WTC11 (cell line): ENCODE data around the gene PGBD5. TPM values are rescaled to one million over a fixed set of nuclear protein-coding genes. Genes with fewer than 3 reads are reported as not detected.

ENCODE experiments used
- ATAC-seq: fragments of 200-7000 bp; cut with Tn5 transposase; 2 replicates; pipeline ENCODE4 v1.10.0; 2021; ENCODE audit warnings: mild to moderate bottlenecking, moderate library complexity
- CTCF ChIA-PET: fragments of 300-600 bp; sonication (Branson Sonifier 250); formaldehyde crosslinking; loops from one replicate; lab custom pipeline; 2021; ENCODE audit warnings: antibody characterized with exemption; lab: Charles Lee
- POLR2A ChIA-PET: fragments of 350-600 bp; sonication (Branson Sonifier 250); formaldehyde crosslinking; loops from one replicate; lab custom pipeline; 2021; ENCODE audit warnings: antibody characterized with exemption; lab: Charles Lee
- DNase-seq: peaks from one replicate; pipeline ENCODE4 v3.0.0; 2021; ENCODE audit warnings: low spot score
- H3K27ac Mint-ChIP-seq: 2 replicates; pipeline ENCODE4 v1.8.0; 2021; ENCODE audit warnings: mixed read lengths
- H3K27me3 Mint-ChIP-seq: 2 replicates; pipeline ENCODE4 v1.8.0; 2021; ENCODE audit warnings: low read depth, mild to moderate bottlenecking, moderate library complexity, mixed read lengths
- H3K36me3 Mint-ChIP-seq: 2 replicates; pipeline ENCODE4 v1.8.0; 2021; ENCODE audit warnings: mixed read lengths
- H3K4me1 Mint-ChIP-seq: 2 replicates; pipeline ENCODE4 v1.8.0; 2022; ENCODE audit warnings: mixed read lengths
- H3K4me3 Mint-ChIP-seq: 2 replicates; pipeline ENCODE4 v1.8.0; 2021; ENCODE audit warnings: mild to moderate bottlenecking, moderate library complexity, mixed read lengths
- H3K9me3 Mint-ChIP-seq: 2 replicates; pipeline ENCODE4 v1.8.0; 2021; ENCODE audit warnings: mixed read lengths
- ATF1 ChIP-seq: sonication (generic); formaldehyde crosslinking; IDR thresholded peaks from 2 replicates; pipeline ENCODE4 v1.8.1; 2023; ENCODE audit warnings: mild to moderate bottlenecking, moderate library complexity, missing genetic modification reagents
- ELF4 ChIP-seq: sonication (generic); formaldehyde crosslinking; IDR thresholded peaks from 2 replicates; pipeline ENCODE4 v1.8.1; 2022; ENCODE audit warnings: low read depth, mild to moderate bottlenecking, moderate library complexity, missing genetic modification reagents
- FOXK1 ChIP-seq: sonication (generic); formaldehyde crosslinking; IDR thresholded peaks from 2 replicates; pipeline ENCODE4 v1.8.0; 2022; ENCODE audit warnings: mild to moderate bottlenecking, moderate library complexity, missing genetic modification reagents
- IRF2 ChIP-seq: sonication (generic); formaldehyde crosslinking; IDR thresholded peaks from 2 replicates; pipeline ENCODE4 v1.8.0; 2022; ENCODE audit warnings: low read depth, missing genetic modification reagents, borderline replicate concordance
- NFE2L1 ChIP-seq: sonication (generic); formaldehyde crosslinking; IDR thresholded peaks from 2 replicates; pipeline ENCODE4 v1.8.1; 2023; ENCODE audit warnings: missing genetic modification reagents
- NR3C1 ChIP-seq: sonication (generic); formaldehyde crosslinking; conservative IDR thresholded peaks from 2 replicates; pipeline ENCODE4 v1.8.1; 2023; ENCODE audit warnings: low read depth, mild to moderate bottlenecking, missing genetic modification reagents
- RORB ChIP-seq: fragments of 250-450 bp; sonication (Bioruptor Pico); IDR thresholded peaks from 2 replicates; pipeline ENCODE4 v1.9.0; 2021; ENCODE audit warnings: mild to moderate bottlenecking
- SMAD3 ChIP-seq: sonication (generic); formaldehyde crosslinking; IDR thresholded peaks from 2 replicates; pipeline ENCODE4 v1.8.0; 2022; ENCODE audit warnings: missing genetic modification reagents, mild to moderate bottlenecking, borderline replicate concordance
- SOX15 ChIP-seq: fragments of 250-450 bp; sonication (Bioruptor Pico); IDR thresholded peaks from 2 replicates; pipeline ENCODE4 v1.9.0; 2021; ENCODE audit warnings: mild to moderate bottlenecking
- TCF7 ChIP-seq: sonication (generic); formaldehyde crosslinking; IDR thresholded peaks from 2 replicates; pipeline ENCODE4 v1.8.0; 2022; ENCODE audit warnings: mild to moderate bottlenecking, low read depth, missing genetic modification reagents, moderate library complexity
- ZNF671 ChIP-seq: fragments of 250-450 bp; sonication (Bioruptor Pico); IDR thresholded peaks from 2 replicates; pipeline ENCODE4 v1.8.0; 2021; ENCODE audit warnings: mild to moderate bottlenecking
- total RNA-seq: library from RNA; stranded (reverse); gene quantifications from 3 replicates; pipeline ENCODE4 v1.2.3, GENCODE V29; 2021
- TF ChIP-seq, protein P1 (sequence below): fragments of 250-450 bp; sonication (Bioruptor Pico); IDR thresholded peaks from 2 replicates; pipeline ENCODE4 v1.9.0; 2021; ENCODE audit warnings: mild to moderate bottlenecking
- TF ChIP-seq, protein P2 (sequence below): sonication (generic); formaldehyde crosslinking; IDR thresholded peaks from 2 replicates; pipeline ENCODE4 v1.8.1; 2023; ENCODE audit warnings: mild to moderate bottlenecking, moderate library complexity, missing genetic modification reagents
- TF ChIP-seq, protein P3 (sequence below): fragments of 250-450 bp; sonication (Bioruptor Pico); conservative IDR thresholded peaks from 2 replicates; pipeline ENCODE4 v1.9.0; 2021; ENCODE audit warnings: mild to moderate bottlenecking
- TF ChIP-seq, protein P4 (sequence below): fragments of 250-450 bp; sonication (Bioruptor Pico); IDR thresholded peaks from 2 replicates; pipeline ENCODE4 v2.1.2; 2022; ENCODE audit warnings: mild to moderate bottlenecking, moderate library complexity
- TF ChIP-seq, protein P5 (sequence below): fragments of 250-450 bp; sonication (Bioruptor Pico); IDR thresholded peaks from 2 replicates; pipeline ENCODE4 v1.8.0; 2021; ENCODE audit warnings: mild to moderate bottlenecking
- TF ChIP-seq, protein P6 (sequence below): sonication (generic); formaldehyde crosslinking; IDR thresholded peaks from 2 replicates; pipeline ENCODE4 v1.8.0; 2022; ENCODE audit warnings: mild to moderate bottlenecking, missing genetic modification reagents
- TF ChIP-seq, protein P7 (sequence below): sonication (generic); formaldehyde crosslinking; IDR thresholded peaks from 2 replicates; pipeline ENCODE4 v1.8.1; 2022; ENCODE audit warnings: mild to moderate bottlenecking, missing genetic modification reagents, moderate library complexity, borderline replicate concordance
- TF ChIP-seq, protein P8 (sequence below): sonication (generic); formaldehyde crosslinking; conservative IDR thresholded peaks from 2 replicates; pipeline ENCODE4 v1.8.1; 2023; ENCODE audit warnings: mild to moderate bottlenecking, low read depth, missing genetic modification reagents, moderate library complexity
- TF ChIP-seq, protein P9 (sequence below): sonication (generic); formaldehyde crosslinking; IDR thresholded peaks from 2 replicates; pipeline ENCODE4 v1.8.1; 2023; ENCODE audit warnings: mild to moderate bottlenecking, missing genetic modification reagents, moderate library complexity

PGBD5 gene
- total RNA-seq, 1 experiment from 2014 or later: 23.8 TPM

DNA sequence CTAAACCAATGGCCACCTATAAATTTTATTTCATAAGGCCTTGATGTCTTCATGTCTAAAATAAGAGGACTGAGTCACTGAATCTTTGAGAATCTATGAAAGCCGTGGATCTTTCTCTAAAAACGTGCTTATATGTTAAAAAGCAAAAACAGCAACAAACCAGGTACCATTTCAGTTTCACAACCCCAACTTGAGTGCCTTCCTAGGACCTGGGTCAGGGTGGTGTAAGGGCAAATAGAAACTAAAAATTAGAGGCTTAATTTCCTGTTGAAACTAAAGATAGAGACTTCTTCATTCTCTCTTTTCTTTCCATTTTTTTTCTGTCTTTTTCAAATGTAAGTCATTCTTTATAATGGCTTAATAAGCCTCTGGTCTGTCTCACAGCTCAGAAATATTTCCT is 27.2 kb upstream of the PGBD5 start:
- H3K4me1 Mint-ChIP-seq: no peaks in the 10 kb centered on the region; the same call in none of the 2 replicates
- DNase-seq: no peak
- no peak for ATAC-seq
- H3K27me3 Mint-ChIP-seq: no peaks in the 10 kb centered on the region; the same call in 1 of the 2 replicates
- no peak for TF ChIP-seq TCF7 (CRISPR knock-in tag)
- TF ChIP-seq, protein P1, sequence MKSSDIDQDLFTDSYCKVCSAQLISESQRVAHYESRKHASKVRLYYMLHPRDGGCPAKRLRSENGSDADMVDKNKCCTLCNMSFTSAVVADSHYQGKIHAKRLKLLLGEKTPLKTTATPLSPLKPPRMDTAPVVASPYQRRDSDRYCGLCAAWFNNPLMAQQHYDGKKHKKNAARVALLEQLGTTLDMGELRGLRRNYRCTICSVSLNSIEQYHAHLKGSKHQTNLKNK (CRISPR knock-in tag): no peak
- TF ChIP-seq SMAD3 (CRISPR knock-in tag): no peak
- no peak for TF ChIP-seq NR3C1 (CRISPR knock-in tag)
- TF ChIP-seq, protein P2, sequence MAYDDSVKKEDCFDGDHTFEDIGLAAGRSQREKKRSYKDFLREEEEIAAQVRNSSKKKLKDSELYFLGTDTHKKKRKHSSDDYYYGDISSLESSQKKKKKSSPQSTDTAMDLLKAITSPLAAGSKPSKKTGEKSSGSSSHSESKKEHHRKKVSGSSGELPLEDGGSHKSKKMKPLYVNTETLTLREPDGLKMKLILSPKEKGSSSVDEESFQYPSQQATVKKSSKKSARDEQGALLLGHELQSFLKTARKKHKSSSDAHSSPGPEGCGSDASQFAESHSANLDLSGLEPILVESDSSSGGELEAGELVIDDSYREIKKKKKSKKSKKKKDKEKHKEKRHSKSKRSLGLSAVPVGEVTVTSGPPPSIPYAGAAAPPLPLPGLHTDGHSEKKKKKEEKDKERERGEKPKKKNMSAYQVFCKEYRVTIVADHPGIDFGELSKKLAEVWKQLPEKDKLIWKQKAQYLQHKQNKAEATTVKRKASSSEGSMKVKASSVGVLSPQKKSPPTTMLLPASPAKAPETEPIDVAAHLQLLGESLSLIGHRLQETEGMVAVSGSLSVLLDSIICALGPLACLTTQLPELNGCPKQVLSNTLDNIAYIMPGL: no peak
- TF ChIP-seq, protein P3, sequence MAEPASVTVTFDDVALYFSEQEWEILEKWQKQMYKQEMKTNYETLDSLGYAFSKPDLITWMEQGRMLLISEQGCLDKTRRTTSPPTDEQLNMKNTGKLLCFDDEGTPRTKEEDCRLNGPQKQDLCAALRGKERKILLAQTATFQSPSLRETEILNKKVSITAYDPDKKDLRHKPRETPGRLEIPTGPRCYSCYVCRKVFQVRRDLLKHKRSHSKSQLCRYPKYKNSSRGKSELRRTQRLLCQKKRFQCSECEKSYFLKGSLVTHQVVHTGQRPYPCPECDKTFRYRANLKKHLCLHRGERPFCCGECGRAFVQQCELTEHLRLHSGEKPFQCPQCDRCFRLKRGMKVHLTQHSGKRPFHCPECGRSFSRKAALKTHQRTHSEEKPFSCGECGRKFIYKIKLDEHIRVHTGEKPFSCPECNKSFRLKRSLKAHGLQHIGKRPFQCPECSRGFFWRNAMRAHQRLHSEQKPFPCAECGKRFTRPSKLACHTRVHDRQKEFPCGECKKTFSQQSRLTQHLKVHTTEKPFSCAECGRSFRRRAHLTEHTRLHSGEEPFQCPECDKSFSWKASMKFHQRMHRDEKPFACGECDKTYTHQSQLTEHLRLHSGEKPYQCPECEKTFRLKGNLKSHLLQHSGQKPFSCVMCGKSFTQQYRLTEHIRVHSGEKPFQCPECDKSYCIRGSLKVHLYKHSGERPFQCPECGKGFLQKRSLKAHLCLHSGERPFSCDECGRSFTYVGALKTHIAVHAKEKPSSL (CRISPR knock-in tag): no peak
- no peak for TF ChIP-seq ATF1 (CRISPR knock-in tag)
- TF ChIP-seq, protein P4, sequence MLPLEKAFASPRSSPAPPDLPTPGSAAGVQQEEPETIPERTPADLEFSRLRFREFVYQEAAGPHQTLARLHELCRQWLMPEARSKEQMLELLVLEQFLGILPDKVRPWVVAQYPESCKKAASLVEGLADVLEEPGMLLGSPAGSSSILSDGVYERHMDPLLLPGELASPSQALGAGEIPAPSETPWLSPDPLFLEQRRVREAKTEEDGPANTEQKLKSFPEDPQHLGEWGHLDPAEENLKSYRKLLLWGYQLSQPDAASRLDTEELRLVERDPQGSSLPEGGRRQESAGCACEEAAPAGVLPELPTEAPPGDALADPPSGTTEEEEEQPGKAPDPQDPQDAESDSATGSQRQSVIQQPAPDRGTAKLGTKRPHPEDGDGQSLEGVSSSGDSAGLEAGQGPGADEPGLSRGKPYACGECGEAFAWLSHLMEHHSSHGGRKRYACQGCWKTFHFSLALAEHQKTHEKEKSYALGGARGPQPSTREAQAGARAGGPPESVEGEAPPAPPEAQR (CRISPR knock-in tag): no peak
- TF ChIP-seq RORB (CRISPR knock-in tag): no peak
- TF ChIP-seq SOX15 (CRISPR knock-in tag): no peak
- no peak for TF ChIP-seq NFE2L1 (CRISPR knock-in tag)
- TF ChIP-seq FOXK1: no peak
- TF ChIP-seq IRF2 (CRISPR knock-in tag): no peak
- TF ChIP-seq ZNF671: no peak
- TF ChIP-seq, protein P5, sequence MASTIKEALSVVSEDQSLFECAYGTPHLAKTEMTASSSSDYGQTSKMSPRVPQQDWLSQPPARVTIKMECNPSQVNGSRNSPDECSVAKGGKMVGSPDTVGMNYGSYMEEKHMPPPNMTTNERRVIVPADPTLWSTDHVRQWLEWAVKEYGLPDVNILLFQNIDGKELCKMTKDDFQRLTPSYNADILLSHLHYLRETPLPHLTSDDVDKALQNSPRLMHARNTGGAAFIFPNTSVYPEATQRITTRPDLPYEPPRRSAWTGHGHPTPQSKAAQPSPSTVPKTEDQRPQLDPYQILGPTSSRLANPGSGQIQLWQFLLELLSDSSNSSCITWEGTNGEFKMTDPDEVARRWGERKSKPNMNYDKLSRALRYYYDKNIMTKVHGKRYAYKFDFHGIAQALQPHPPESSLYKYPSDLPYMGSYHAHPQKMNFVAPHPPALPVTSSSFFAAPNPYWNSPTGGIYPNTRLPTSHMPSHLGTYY (CRISPR knock-in tag): no peak
- TF ChIP-seq, protein P6, sequence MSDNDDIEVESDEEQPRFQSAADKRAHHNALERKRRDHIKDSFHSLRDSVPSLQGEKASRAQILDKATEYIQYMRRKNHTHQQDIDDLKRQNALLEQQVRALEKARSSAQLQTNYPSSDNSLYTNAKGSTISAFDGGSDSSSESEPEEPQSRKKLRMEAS (CRISPR knock-in tag): no peak
- H3K27ac Mint-ChIP-seq: no peak overlapping the region
- H3K36me3 Mint-ChIP-seq: no peaks in the 10 kb centered on the region
- no peak overlapping the region for H3K4me3 Mint-ChIP-seq
- ChIA-PET CTCF (no interaction called here), POLR2A (no interaction called here)
- H3K9me3 Mint-ChIP-seq: no peaks in the 10 kb centered on the region

DNA sequence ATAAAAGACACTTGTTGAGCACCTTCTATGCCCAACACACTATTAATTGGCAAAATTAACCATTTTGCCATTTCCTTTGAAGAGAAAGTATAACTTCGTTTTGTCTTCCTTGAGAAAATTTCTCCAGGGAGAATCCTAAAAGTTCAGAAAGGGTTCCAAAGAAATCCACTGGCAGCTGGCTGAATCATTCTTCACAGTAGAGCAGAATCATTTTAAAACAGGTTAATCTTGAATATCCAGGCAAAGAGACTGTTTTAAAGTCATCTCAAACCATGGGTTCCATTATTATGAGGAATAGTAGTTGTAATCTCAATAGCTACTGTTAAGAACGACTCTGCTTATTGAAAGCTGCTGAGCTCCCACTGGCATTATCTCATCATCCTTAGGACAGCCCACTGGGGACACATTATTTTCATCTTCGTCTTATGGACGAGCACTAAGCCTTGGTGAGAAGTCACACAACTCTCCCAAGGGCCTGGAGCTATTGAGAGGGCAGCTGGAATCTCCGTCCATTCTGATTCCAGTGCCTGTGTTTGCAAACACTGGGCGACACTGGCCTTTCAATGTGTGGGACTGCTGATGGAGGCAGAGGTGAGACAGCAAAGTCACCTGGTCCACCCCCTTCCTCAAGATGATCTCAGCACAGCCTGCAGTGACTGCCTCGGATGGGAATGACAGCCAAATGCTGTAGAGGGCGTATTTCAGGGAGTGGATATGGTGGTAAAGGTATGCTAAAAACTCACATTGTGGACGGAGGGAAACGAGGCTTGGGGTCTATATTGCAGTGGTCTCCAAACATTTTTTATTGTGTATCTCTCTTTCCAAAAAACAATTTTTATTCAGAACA is 15.3 kb upstream of the PGBD5 start:
- TF ChIP-seq, protein P7, sequence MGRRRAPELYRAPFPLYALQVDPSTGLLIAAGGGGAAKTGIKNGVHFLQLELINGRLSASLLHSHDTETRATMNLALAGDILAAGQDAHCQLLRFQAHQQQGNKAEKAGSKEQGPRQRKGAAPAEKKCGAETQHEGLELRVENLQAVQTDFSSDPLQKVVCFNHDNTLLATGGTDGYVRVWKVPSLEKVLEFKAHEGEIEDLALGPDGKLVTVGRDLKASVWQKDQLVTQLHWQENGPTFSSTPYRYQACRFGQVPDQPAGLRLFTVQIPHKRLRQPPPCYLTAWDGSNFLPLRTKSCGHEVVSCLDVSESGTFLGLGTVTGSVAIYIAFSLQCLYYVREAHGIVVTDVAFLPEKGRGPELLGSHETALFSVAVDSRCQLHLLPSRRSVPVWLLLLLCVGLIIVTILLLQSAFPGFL: no peak
- no peak for TF ChIP-seq ELF4
- TF ChIP-seq, protein P8, sequence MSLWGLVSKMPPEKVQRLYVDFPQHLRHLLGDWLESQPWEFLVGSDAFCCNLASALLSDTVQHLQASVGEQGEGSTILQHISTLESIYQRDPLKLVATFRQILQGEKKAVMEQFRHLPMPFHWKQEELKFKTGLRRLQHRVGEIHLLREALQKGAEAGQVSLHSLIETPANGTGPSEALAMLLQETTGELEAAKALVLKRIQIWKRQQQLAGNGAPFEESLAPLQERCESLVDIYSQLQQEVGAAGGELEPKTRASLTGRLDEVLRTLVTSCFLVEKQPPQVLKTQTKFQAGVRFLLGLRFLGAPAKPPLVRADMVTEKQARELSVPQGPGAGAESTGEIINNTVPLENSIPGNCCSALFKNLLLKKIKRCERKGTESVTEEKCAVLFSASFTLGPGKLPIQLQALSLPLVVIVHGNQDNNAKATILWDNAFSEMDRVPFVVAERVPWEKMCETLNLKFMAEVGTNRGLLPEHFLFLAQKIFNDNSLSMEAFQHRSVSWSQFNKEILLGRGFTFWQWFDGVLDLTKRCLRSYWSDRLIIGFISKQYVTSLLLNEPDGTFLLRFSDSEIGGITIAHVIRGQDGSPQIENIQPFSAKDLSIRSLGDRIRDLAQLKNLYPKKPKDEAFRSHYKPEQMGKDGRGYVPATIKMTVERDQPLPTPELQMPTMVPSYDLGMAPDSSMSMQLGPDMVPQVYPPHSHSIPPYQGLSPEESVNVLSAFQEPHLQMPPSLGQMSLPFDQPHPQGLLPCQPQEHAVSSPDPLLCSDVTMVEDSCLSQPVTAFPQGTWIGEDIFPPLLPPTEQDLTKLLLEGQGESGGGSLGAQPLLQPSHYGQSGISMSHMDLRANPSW: no peak
- TF ChIP-seq, protein P9, sequence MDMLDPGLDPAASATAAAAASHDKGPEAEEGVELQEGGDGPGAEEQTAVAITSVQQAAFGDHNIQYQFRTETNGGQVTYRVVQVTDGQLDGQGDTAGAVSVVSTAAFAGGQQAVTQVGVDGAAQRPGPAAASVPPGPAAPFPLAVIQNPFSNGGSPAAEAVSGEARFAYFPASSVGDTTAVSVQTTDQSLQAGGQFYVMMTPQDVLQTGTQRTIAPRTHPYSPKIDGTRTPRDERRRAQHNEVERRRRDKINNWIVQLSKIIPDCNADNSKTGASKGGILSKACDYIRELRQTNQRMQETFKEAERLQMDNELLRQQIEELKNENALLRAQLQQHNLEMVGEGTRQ: 0 out of 2 replicates have a peak, but pooled peaks have one; percentile 30
- peaks cover 7% of the 10 kb centered on the region for H3K4me1 Mint-ChIP-seq
- DNase-seq: peak; percentile 56
- peaks cover 27% of the 10 kb centered on the region for H3K9me3 Mint-ChIP-seq
- peaks cover 7% of the 10 kb centered on the region for H3K27me3 Mint-ChIP-seq
- H3K36me3 Mint-ChIP-seq: peaks cover 8% of the 10 kb centered on the region
- ATAC-seq: peak; percentile 100
- ChIA-PET CTCF (interaction anchor here (0.8 to 1.5 kb wide), 3 partner anchors 37 to 49 kb away, joined by 3 read pairs; no protein-coding TSS in a partner anchor), POLR2A (no interaction called here)
- no peak overlapping the region for H3K4me3 Mint-ChIP-seq
- H3K27ac Mint-ChIP-seq: no peak overlapping the region
